ENCODE measurements around the gene HOXB8. TPM values are rescaled to one million over a fixed set of nuclear protein-coding genes. Genes with fewer than 3 reads are reported as not detected.
A peak's percentile ranks its signal among the peaks of the same experiment; 100 is the strongest.

HOXB8 gene
- total RNA-seq, 1 experiment from 2014 or later, result 45.9 TPM

GRCh38 chr17:48588528-48588927, 26.6 kb downstream of the HOXB8 start:
- no peaks in the 10 kb centered on the region for H3K9me3 ChIP-seq (ENCODE audit: control insufficient read depth, insufficient read depth, low read depth, low read length)
- no peak for TF ChIP-seq TCF7L2 (IDR thresholded peaks at IDR 0.05; ENCODE audit: low read depth, low read length)
- in situ Hi-C loops (cut with HindIII; ENCODE audit: low pct_unique_long_range_greater_than_20kb, low sequenced_read_pairs) (no loop called here), intact Hi-C loops (cut with micrococcal nuclease; ENCODE audit: unreplicated experiment) (no loop called here)
- no peaks in the 10 kb centered on the region for H3K36me3 ChIP-seq (ENCODE audit: control insufficient read depth, insufficient read depth, low read length)
- ChIA-PET POLR2A (interaction anchor here (0.5 to 2.0 kb wide), 8 partner anchors 10 to 1372 kb away, joined by 3 to 7 read pairs (median 4); partner anchors contain the start of gene HOXB8), CTCF (interaction anchor here (0.6 to 2.0 kb wide), 7 partner anchors 19 to 329 kb away, joined by 3 to 8 read pairs (median 4); partner anchors contain the start of gene HOXB8)
- no peak for DNase-seq (ENCODE audit: low read depth, low spot score)
- H3K4me1 ChIP-seq (ENCODE audit: control insufficient read depth, insufficient read depth, low read length), result peaks cover 79% of the 10 kb centered on the region
- no TSS peak for BruUV-seq (replicated peaks)
- peak overlapping the region; percentile 99 for H3K27ac ChIP-seq (ENCODE audit: low read length)
- peak overlapping the region; percentile 70 to 99 for H3K4me3 ChIP-seq (ENCODE audit: low read depth in 2 of 2, low read length in 2 of 2)
- no peaks in the 10 kb centered on the region for H3K27me3 ChIP-seq (ENCODE audit: control insufficient read depth, insufficient read depth, low read length)
- no peak for ATAC-seq

GRCh38 chr17:48588074-48588415, 27.0 kb downstream of the HOXB8 start:
- no peak for ATAC-seq
- H3K4me3 ChIP-seq (ENCODE audit: low read depth in 2 of 2, low read length in 2 of 2), result peak overlapping the region; percentile 70 to 99
- H3K4me1 ChIP-seq (ENCODE audit: control insufficient read depth, insufficient read depth, low read length), result peaks cover 79% of the 10 kb centered on the region
- TF ChIP-seq TCF7L2 (IDR thresholded peaks at IDR 0.05; ENCODE audit: low read depth, low read length) (no peak), REST (IDR thresholded peaks at IDR 0.05; ENCODE audit: insufficient read depth in 1 of 2, low read depth in 2 of 2, low read length in 1 of 2) (no peak), SIN3A (IDR thresholded peaks at IDR 0.05; ENCODE audit: borderline replicate concordance, insufficient read depth, low read depth, low read length) (no peak), CTCF (IDR thresholded peaks at IDR 0.05) (no peak), POLR2AphosphoS5 (IDR thresholded peaks at IDR 0.05; ENCODE audit: low read depth, low read length) (no peak)
- H3K27me3 ChIP-seq (ENCODE audit: control insufficient read depth, insufficient read depth, low read length), result no peaks in the 10 kb centered on the region
- no peak for DNase-seq (ENCODE audit: low read depth, low spot score)
- in situ Hi-C loops (cut with HindIII; ENCODE audit: low pct_unique_long_range_greater_than_20kb, low sequenced_read_pairs) (no loop called here), intact Hi-C loops (cut with micrococcal nuclease; ENCODE audit: unreplicated experiment) (no loop called here)
- ChIA-PET POLR2A (interaction anchor here (0.5 to 2.0 kb wide), 6 partner anchors 10 to 44 kb away, joined by 3 to 7 read pairs (median 4); no protein-coding TSS in a partner anchor), CTCF (interaction anchor here (0.6 to 2.0 kb wide), 10 partner anchors 18 to 429 kb away, joined by 3 to 8 read pairs (median 4); partner anchors contain the start of gene HOXB8)
- BruUV-seq (replicated peaks), result no TSS peak
- no peaks in the 10 kb centered on the region for H3K36me3 ChIP-seq (ENCODE audit: control insufficient read depth, insufficient read depth, low read length)
- peak overlapping the region; percentile 99 for H3K27ac ChIP-seq (ENCODE audit: low read length)
- H3K9me3 ChIP-seq (ENCODE audit: control insufficient read depth, insufficient read depth, low read depth, low read length), result no peaks in the 10 kb centered on the region
